Testis (tissue), 2 donors: ENCODE measurements around the gene TBX4.

Experiments
- POLR2A ChIP-seq: fragments of 450-650 bp; IDR thresholded peaks from one replicate; pipeline ENCODE4 v1.6.1; 2017; ENCODE audit warnings: antibody characterized with exemption, mild to moderate bottlenecking, moderate library complexity
- TF ChIP-seq, protein P1 (sequence below), 3 experiments: fragments of 450-650 bp in 2 of 3; fragments of 200-600 bp in 1 of 3; sonication (generic) in 1 of 3; IDR thresholded peaks; one replicate each; pipeline ENCODE4 v1.5.1; 2016 to 2019; ENCODE audit warnings: antibody characterized with exemption in 3 of 3, mild to moderate bottlenecking in 2 of 3, moderate library complexity in 1 of 3

DNA sequence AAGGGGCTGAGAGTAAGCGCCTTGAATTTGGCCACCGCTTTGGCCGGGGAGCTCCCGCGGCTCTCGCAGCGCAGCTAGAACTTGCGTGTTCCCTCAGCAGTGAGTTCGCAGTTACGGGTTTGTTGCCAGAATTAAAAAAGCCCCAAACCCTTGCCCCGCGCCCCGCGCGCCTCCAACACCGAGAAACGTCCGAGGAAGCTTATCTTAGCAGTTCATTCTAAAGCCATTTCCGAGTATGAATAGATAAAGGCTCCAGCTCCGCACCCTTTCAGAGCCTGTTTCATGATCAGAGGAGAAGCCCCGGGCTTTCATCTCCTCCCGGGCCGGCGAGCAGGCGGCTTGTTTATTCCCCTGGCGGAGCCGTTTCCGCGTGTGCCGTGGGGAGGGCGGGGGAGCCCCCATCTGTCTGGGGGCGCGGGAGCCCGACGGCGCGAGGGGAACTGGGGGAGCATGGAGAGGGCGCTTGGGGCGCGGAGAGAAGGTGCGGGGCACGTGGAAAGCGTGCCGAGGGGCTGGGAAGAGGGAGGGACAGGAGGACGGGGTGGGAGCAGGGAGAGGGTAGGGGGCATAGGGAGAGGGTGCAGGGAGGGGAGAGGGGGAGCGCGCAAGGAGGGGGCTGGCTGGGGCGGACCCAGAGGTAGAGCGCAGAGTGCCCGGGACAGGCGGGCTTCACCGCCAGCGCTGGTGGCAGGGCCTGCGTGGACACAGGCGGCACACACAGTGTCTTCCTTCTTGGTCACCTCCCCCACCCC lies 9.9 kb downstream of the TBX4 start:
- TF ChIP-seq, protein P1, sequence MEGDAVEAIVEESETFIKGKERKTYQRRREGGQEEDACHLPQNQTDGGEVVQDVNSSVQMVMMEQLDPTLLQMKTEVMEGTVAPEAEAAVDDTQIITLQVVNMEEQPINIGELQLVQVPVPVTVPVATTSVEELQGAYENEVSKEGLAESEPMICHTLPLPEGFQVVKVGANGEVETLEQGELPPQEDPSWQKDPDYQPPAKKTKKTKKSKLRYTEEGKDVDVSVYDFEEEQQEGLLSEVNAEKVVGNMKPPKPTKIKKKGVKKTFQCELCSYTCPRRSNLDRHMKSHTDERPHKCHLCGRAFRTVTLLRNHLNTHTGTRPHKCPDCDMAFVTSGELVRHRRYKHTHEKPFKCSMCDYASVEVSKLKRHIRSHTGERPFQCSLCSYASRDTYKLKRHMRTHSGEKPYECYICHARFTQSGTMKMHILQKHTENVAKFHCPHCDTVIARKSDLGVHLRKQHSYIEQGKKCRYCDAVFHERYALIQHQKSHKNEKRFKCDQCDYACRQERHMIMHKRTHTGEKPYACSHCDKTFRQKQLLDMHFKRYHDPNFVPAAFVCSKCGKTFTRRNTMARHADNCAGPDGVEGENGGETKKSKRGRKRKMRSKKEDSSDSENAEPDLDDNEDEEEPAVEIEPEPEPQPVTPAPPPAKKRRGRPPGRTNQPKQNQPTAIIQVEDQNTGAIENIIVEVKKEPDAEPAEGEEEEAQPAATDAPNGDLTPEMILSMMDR (IDR thresholded peaks at IDR 0.05): no peak
- no peak for TF ChIP-seq POLR2A
